ACC112 (cell line): ENCODE measurements around the gene NEK7.
"Not testable (repeated sequence)": the region's sequence is repeated elsewhere in the genome, so short reads cannot be mapped to it uniquely, and the experiment has no call there.

Experiments used
- H2AFZ ChIP-seq: fragments of 200-600 bp; sonication (generic); one replicate; pipeline ENCODE4 v1.6.0; 2017; ENCODE audit warnings: antibody characterized with exemption, low read length; ENCODE audit not compliant: unreplicated experiment
- H3K27ac ChIP-seq: fragments of 200-600 bp; sonication (generic); 2 replicates; pipeline ENCODE4 v1.5.1; 2014; ENCODE audit warnings: low read depth, mild to moderate bottlenecking, antibody characterized with exemption, low read length, moderate library complexity
- H3K27me3 ChIP-seq: fragments of 200-600 bp; sonication (generic); 2 replicates; pipeline ENCODE4 v1.6.1; 2014; ENCODE audit warnings: mild to moderate bottlenecking, antibody characterized with exemption, low read length, moderate library complexity, mixed read lengths; ENCODE audit not compliant: insufficient read depth
- H3K36me3 ChIP-seq: fragments of 200-600 bp; sonication (generic); 2 replicates; pipeline ENCODE4 v1.6.1; 2016; ENCODE audit warnings: mild to moderate bottlenecking, antibody characterized with exemption, low read length, moderate library complexity, mixed read lengths; ENCODE audit not compliant: insufficient read depth
- H3K4me1 ChIP-seq: fragments of 200-600 bp; sonication (generic); one replicate; pipeline ENCODE4 v1.6.1; 2016; ENCODE audit warnings: low read length, mixed read lengths; ENCODE audit not compliant: insufficient read depth, unreplicated experiment, control insufficient read depth
- H3K4me3 ChIP-seq: fragments of 200-600 bp; sonication (generic); 2 replicates; pipeline ENCODE4 v1.5.1; 2014; ENCODE audit warnings: mild to moderate bottlenecking, low read depth, low read length
- H3K79me2 ChIP-seq: fragments of 200-600 bp; sonication (generic); one replicate; pipeline ENCODE4 v1.6.0; 2016; ENCODE audit warnings: low read length; ENCODE audit not compliant: control insufficient read depth, unreplicated experiment, insufficient read depth

Gene NEK7

GRCh38 chr1:198201956-198202784, 45.4 kb downstream of the NEK7 start:
- H3K79me2 ChIP-seq: peaks cover 92% of the 10 kb centered on the region
- peaks cover 8% of the 10 kb centered on the region; the same call in 1 of the 2 replicates for H3K36me3 ChIP-seq
- no peaks in the 10 kb centered on the region for H3K27me3 ChIP-seq
- H3K27ac ChIP-seq: no peak overlapping the region
- no peak overlapping the region for H2AFZ ChIP-seq
- H3K4me1 ChIP-seq: peaks cover 26% of the 10 kb centered on the region
- no peak overlapping the region for H3K4me3 ChIP-seq

- peak overlapping the region; percentile 13 for H3K27ac ChIP-seq
- H3K27me3 ChIP-seq: no peaks in the 10 kb centered on the region
- H3K4me1 ChIP-seq: peaks cover 26% of the 10 kb centered on the region
- H3K79me2 ChIP-seq: peaks cover 90% of the 10 kb centered on the region
- no peak overlapping the region for H2AFZ ChIP-seq
- H3K36me3 ChIP-seq: peaks cover 8% of the 10 kb centered on the region; the same call in 1 of the 2 replicates
- H3K4me3 ChIP-seq: no peak overlapping the region
Measured at GRCh38 chr1:198203434-198203833, 46.6 kb downstream of the NEK7 start.

GRCh38 chr1:198205016-198205684, 48.4 kb downstream of the NEK7 start:
- Histone ChIP-seq H3K79me2 (peaks cover 87% of the 10 kb centered on the region), H3K27ac (no peak overlapping the region), H3K27me3 (no peaks in the 10 kb centered on the region), H2AFZ (no peak overlapping the region), H3K4me3 (0 out of 2 replicates have a peak overlapping the region, but pooled peaks have one; percentile 8), H3K4me1 (peaks cover 26% of the 10 kb centered on the region), H3K36me3 (peaks cover 8% of the 10 kb centered on the region; the same call in 1 of the 2 replicates)

GRCh38 chr1:198206292-198206691, 49.5 kb downstream of the NEK7 start:
- Histone ChIP-seq H3K27ac (peak overlapping the region; percentile 16; the same call in 1 of the 2 replicates), H3K27me3 (no peaks in the 10 kb centered on the region), H3K4me1 (peaks cover 26% of the 10 kb centered on the region), H3K79me2 (peaks cover 76% of the 10 kb centered on the region), H3K36me3 (peaks cover 10% of the 10 kb centered on the region), H2AFZ (no peak overlapping the region), H3K4me3 (no peak overlapping the region)

- Histone ChIP-seq H3K36me3 (peaks cover 41% of the 10 kb centered on the region), H3K4me3 (no peak overlapping the region), H3K27ac (no peak overlapping the region), H3K4me1 (peaks cover 12% of the 10 kb centered on the region), H3K79me2 (peaks cover 61% of the 10 kb centered on the region), H3K27me3 (no peaks in the 10 kb centered on the region), H2AFZ (no peak overlapping the region)
Measured at GRCh38 chr1:198211696-198212095, 54.9 kb downstream of the NEK7 start.

GRCh38 chr1:198212126-198212525, 55.3 kb downstream of the NEK7 start:
- H3K36me3 ChIP-seq: peaks cover 45% of the 10 kb centered on the region
- H3K4me1 ChIP-seq: peaks cover 12% of the 10 kb centered on the region
- H3K27me3 ChIP-seq: no peaks in the 10 kb centered on the region
- peaks cover 58% of the 10 kb centered on the region for H3K79me2 ChIP-seq
- no peak overlapping the region for H2AFZ ChIP-seq
- H3K27ac ChIP-seq: no peak overlapping the region
- no peak overlapping the region for H3K4me3 ChIP-seq

GRCh38 chr1:198212675-198213074, 55.9 kb downstream of the NEK7 start:
- H3K27me3 ChIP-seq: no peaks in the 10 kb centered on the region
- peaks cover 57% of the 10 kb centered on the region for H3K79me2 ChIP-seq
- H3K27ac ChIP-seq: peak overlapping the region; percentile 51

GRCh38 chr1:198214924-198215323, 58.1 kb downstream of the NEK7 start:
- Histone ChIP-seq H2AFZ (no peak overlapping the region), H3K4me1 (peaks cover 19% of the 10 kb centered on the region), H3K27me3 (no peaks in the 10 kb centered on the region), H3K27ac (no peak overlapping the region), H3K79me2 (peaks cover 44% of the 10 kb centered on the region), H3K36me3 (peaks cover 46% of the 10 kb centered on the region), H3K4me3 (no peak overlapping the region)

More at GRCh38 chr1:198212675-198213074, 55.9 kb downstream of the NEK7 start:
- H2AFZ ChIP-seq: no peak overlapping the region
- H3K36me3 ChIP-seq: peaks cover 46% of the 10 kb centered on the region
- H3K4me3 ChIP-seq: no peak overlapping the region
- H3K4me1 ChIP-seq: peaks cover 12% of the 10 kb centered on the region

GRCh38 chr1:198220428-198220827, 63.6 kb downstream of the NEK7 start:
- Histone ChIP-seq H3K27me3 (no peaks in the 10 kb centered on the region), H3K4me1 (peaks cover 18% of the 10 kb centered on the region), H3K4me3 (peak overlapping the region; percentile 41), H3K79me2 (peaks cover 60% of the 10 kb centered on the region), H3K27ac (peak overlapping the region; percentile 88), H3K36me3 (peaks cover 32% of the 10 kb centered on the region), H2AFZ (no peak overlapping the region)

- not testable (repeated sequence) for H3K4me1 ChIP-seq, H3K27ac ChIP-seq, H3K4me3 ChIP-seq, H3K27me3 ChIP-seq, H2AFZ ChIP-seq
- peaks cover 23% of the 10 kb centered on the region for H3K36me3 ChIP-seq
- H3K79me2 ChIP-seq: peaks cover 76% of the 10 kb centered on the region
Measured at GRCh38 chr1:198227010-198227409, 70.2 kb downstream of the NEK7 start.
